ENCODE data around the gene KIAA0513.

Gene KIAA0513

GRCh38 chr16:85077576-85078125 is 50.1 kb downstream of the KIAA0513 start:
- H3K4me3 ChIP-seq (ENCODE audit: low read length) = no peak overlapping the region
- no peaks in the 10 kb centered on the region for H3K9me3 ChIP-seq (ENCODE audit: insufficient read depth, low read depth, low read length)
- H3K4me1 ChIP-seq (ENCODE audit: insufficient read depth, low read length) = peaks cover 29% of the 10 kb centered on the region
- H3K36me3 ChIP-seq (ENCODE audit: insufficient read depth, low read length) = no peaks in the 10 kb centered on the region
- H3K9ac ChIP-seq (ENCODE audit: low read depth, low read length) = no peak overlapping the region
- H3K27me3 ChIP-seq (ENCODE audit: insufficient read depth, low read length) = peaks cover 43% of the 10 kb centered on the region
- WGBS = 89% methylated on average over 16 of the region's 16 CpGs
- no peak overlapping the region for H3K27ac ChIP-seq (ENCODE audit: low read depth, low read length)

GRCh38 chr16:85078226-85078625 is 50.6 kb downstream of the KIAA0513 start:
- Histone ChIP-seq H3K27ac (ENCODE audit: low read depth, low read length) (no peak overlapping the region), H3K27me3 (ENCODE audit: insufficient read depth, low read length) (peaks cover 48% of the 10 kb centered on the region), H3K9ac (ENCODE audit: low read depth, low read length) (no peak overlapping the region), H3K4me1 (ENCODE audit: insufficient read depth, low read length) (peaks cover 33% of the 10 kb centered on the region), H3K4me3 (ENCODE audit: low read length) (no peak overlapping the region), H3K9me3 (ENCODE audit: insufficient read depth, low read depth, low read length) (no peaks in the 10 kb centered on the region), H3K36me3 (ENCODE audit: insufficient read depth, low read length) (no peaks in the 10 kb centered on the region)
- WGBS = 94% methylated on average over 10 of the region's 10 CpGs

DNA sequence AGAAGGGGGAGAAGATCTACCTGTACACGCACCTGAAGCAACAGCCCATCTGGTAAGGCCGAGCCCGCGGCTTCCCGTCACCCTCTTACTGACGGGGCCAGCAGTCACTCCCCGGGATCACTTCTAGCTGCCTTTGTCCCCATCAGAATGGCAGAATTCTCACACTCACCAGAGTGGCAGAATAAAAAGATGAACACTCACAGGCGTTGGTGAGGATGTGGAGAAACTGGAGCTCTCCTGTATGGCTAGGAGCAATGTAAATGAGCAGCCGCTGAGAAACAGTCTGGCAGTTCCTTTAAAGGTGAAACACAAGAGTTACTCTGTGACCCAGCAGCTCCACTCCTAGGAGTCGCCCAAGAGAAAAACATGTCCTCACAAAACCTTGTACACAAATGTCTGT is 51.4 kb downstream of the KIAA0513 start:
- WGBS = 96% methylated on average over 10 of the region's 10 CpGs
- no peaks in the 10 kb centered on the region for H3K36me3 ChIP-seq (ENCODE audit: insufficient read depth, low read length)
- peaks cover 38% of the 10 kb centered on the region for H3K4me1 ChIP-seq (ENCODE audit: insufficient read depth, low read length)
- H3K9ac ChIP-seq (ENCODE audit: low read depth, low read length) = no peak overlapping the region
- H3K4me3 ChIP-seq (ENCODE audit: low read length) = no peak overlapping the region
- H3K27me3 ChIP-seq (ENCODE audit: insufficient read depth, low read length) = peaks cover 52% of the 10 kb centered on the region
- no peak overlapping the region for H3K27ac ChIP-seq (ENCODE audit: low read depth, low read length)
- no peaks in the 10 kb centered on the region for H3K9me3 ChIP-seq (ENCODE audit: insufficient read depth, low read depth, low read length)

DNA sequence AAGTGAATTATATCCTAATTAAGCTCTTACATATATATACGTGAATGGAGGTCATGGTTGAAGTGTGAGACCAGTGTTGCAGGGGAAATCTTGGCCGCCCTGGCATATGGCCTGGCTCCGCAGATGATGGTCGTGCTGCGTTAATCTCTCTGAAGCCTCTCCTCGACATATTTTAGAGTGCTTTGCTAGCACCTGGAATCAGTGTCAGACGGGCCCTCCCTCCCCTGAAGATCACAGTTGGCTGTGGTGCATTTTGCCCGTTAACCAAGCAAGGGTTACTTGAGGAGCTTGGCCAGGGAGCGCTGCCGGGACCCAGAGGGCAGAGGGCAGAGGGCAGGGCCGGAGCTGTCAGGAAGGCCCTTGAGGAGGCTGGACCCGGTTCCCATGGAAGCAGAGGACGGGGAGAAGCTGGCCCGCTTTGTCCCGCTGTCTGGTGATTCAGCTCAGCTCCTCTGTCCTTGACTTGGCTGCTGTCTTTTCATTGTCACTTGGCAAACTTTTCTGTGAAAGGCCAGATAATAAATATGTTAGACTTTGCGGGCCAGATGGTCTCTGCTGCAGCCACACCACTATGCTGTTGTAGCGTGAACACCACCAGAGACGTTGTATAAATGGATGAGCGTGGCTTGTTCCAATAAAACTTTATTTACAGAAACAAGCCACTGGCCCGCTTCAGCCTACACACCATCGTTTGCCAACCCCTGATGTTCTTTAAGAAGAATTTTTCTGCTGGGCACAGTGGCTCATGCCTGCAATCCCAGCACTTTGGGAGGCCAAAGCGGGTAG is 52.4 kb downstream of the KIAA0513 start:
- Histone ChIP-seq H3K9me3 (ENCODE audit: insufficient read depth, low read depth, low read length) (no peaks in the 10 kb centered on the region), H3K9ac (ENCODE audit: low read depth, low read length) (no peak overlapping the region), H3K36me3 (ENCODE audit: insufficient read depth, low read length) (no peaks in the 10 kb centered on the region), H3K27me3 (ENCODE audit: insufficient read depth, low read length) (peaks cover 56% of the 10 kb centered on the region), H3K4me3 (ENCODE audit: low read length) (no peak overlapping the region), H3K27ac (ENCODE audit: low read depth, low read length) (no peak overlapping the region), H3K4me1 (ENCODE audit: insufficient read depth, low read length) (peaks cover 35% of the 10 kb centered on the region)
- WGBS = 92% methylated on average over 22 of the region's 22 CpGs

DNA sequence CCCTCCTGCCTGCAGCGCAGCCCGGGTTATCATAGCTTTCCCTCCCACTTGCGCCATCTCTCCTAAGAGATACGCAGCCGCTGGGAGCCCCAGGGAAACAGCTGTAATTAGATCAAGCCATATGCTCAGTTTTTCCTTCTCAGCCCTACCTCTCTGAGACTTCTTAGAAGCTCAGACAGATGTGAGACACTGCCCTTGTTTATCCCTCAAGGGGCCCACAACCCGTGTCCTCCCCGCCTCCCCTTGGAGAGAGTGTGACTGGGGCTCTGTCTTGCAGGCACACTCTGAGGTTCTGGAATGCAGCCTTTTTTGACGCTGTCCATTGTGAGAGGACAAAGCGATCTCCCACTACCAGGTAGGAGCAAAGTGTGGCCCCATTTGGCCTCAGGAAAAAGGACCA is 53.4 kb downstream of the KIAA0513 start:
- no peak overlapping the region for H3K4me3 ChIP-seq (ENCODE audit: low read length)
- peaks cover 60% of the 10 kb centered on the region for H3K27me3 ChIP-seq (ENCODE audit: insufficient read depth, low read length)
- H3K9ac ChIP-seq (ENCODE audit: low read depth, low read length) = peak overlapping the region; percentile 23; the same call in 1 of the 2 replicates
- H3K36me3 ChIP-seq (ENCODE audit: insufficient read depth, low read length) = no peaks in the 10 kb centered on the region
- 0 out of 2 replicates have a peak overlapping the region, but pooled peaks have one; percentile 16 for H3K27ac ChIP-seq (ENCODE audit: low read depth, low read length)
- H3K4me1 ChIP-seq (ENCODE audit: insufficient read depth, low read length) = peaks cover 29% of the 10 kb centered on the region
- no peaks in the 10 kb centered on the region for H3K9me3 ChIP-seq (ENCODE audit: insufficient read depth, low read depth, low read length)
- 68% methylated on average over 9 of the region's 9 CpGs for WGBS

- Histone ChIP-seq H3K36me3 (ENCODE audit: insufficient read depth, low read length) (no peaks in the 10 kb centered on the region), H3K27ac (ENCODE audit: low read depth, low read length) (no peak overlapping the region; the same call in 1 of the 2 replicates), H3K9ac (ENCODE audit: low read depth, low read length) (no peak overlapping the region), H3K4me3 (ENCODE audit: low read length) (peak overlapping the region; percentile 28; the same call in 1 of the 2 replicates), H3K27me3 (ENCODE audit: insufficient read depth, low read length) (peaks cover 59% of the 10 kb centered on the region), H3K4me1 (ENCODE audit: insufficient read depth, low read length) (peaks cover 29% of the 10 kb centered on the region), H3K9me3 (ENCODE audit: insufficient read depth, low read depth, low read length) (no peaks in the 10 kb centered on the region)
- 72% methylated on average over 15 of the region's 15 CpGs for WGBS
These were observed 54.2 kb downstream of the KIAA0513 start for GRCh38 chr16:85081765-85082164.

DNA sequence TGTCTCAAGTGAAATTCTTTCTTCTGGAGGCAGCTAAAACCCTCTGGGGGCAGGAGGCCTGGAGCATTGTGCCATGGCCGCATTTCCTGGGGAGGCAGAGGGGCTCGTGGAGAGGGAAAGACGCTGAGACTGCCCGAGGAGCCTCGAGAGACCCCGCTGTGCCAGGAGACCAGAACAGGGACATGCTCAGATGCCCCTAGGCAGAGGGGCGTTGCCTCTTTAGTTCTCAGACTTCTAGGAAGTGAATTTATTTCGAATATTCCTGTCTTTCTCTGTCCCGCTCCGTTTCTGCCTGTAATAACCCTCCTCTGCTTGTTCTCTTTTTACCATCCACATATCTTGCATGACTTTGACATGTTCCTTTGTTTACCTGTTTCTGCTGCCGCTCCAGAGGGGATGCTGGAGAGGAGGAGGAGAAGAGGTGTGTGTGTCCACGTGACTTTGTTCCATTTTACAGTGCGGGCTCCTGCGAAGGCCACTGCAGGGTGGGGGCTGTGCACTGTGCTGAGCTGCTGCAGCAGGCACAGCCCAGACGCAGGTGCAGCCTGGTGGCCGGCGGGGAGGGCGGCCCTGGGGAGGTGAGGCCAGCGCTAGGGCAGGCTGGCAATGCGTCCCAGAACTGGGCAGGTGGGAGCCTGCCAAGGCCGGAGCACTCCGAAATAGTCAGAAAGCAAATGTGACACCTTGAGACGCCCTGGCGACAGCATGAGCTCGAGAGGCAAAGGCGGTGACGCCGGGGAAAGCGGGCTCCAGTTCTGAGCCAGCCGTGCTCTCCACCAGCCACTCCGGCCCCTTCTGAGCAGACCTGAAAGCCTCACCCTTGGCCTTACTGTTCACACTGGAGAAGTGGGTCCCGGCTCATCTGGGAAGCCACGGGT is 54.8 kb downstream of the KIAA0513 start:
- Histone ChIP-seq H3K27me3 (ENCODE audit: insufficient read depth, low read length) (peaks cover 59% of the 10 kb centered on the region), H3K4me1 (ENCODE audit: insufficient read depth, low read length) (peaks cover 29% of the 10 kb centered on the region), H3K9me3 (ENCODE audit: insufficient read depth, low read depth, low read length) (no peaks in the 10 kb centered on the region), H3K4me3 (ENCODE audit: low read length) (peak overlapping the region; percentile 28), H3K27ac (ENCODE audit: low read depth, low read length) (peak overlapping the region; percentile 85; the same call in 1 of the 2 replicates), H3K9ac (ENCODE audit: low read depth, low read length) (peak overlapping the region; percentile 23; the same call in 1 of the 2 replicates), H3K36me3 (ENCODE audit: insufficient read depth, low read length) (no peaks in the 10 kb centered on the region)
- WGBS = 8% methylated on average over 33 of the region's 33 CpGs

DNA sequence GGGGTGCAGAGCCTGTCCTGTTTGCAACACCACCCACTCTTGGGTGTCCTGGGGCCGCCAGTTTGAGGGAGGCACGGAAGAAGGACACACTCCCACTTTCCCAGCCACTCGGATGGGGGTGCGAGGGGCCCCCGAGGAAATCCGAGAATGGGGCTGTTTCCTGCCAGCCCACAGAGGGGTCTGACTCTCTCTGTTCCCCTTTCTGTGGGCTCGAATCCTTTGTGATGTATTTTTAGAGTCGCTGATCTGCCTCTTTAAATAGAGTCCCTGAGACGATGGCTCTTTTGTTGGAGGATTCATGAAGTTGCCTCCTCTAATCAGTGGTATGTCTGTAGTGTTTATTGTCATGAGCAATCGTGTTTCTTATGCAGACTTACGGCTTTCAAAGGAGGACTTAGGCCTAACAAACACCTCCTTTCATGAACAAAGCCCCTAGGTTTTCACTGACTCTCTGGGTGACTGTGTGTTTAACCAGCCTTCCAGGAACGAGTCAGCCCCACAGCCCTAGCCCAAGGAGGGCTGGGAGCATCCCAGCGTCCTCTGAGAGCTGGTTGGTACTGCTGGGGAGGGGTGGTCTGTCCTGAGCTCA is 55.5 kb downstream of the KIAA0513 start:
- peak overlapping the region; percentile 28 for H3K4me3 ChIP-seq (ENCODE audit: low read length)
- peak overlapping the region; percentile 23; the same call in 1 of the 2 replicates for H3K9ac ChIP-seq (ENCODE audit: low read depth, low read length)
- H3K27me3 ChIP-seq (ENCODE audit: insufficient read depth, low read length) = peaks cover 58% of the 10 kb centered on the region
- H3K36me3 ChIP-seq (ENCODE audit: insufficient read depth, low read length) = no peaks in the 10 kb centered on the region
- no peaks in the 10 kb centered on the region for H3K9me3 ChIP-seq (ENCODE audit: insufficient read depth, low read depth, low read length)
- H3K27ac ChIP-seq (ENCODE audit: low read depth, low read length) = peak overlapping the region; percentile 85; the same call in 1 of the 2 replicates
- peaks cover 29% of the 10 kb centered on the region for H3K4me1 ChIP-seq (ENCODE audit: insufficient read depth, low read length)
- 4% methylated on average over 13 of the region's 13 CpGs for WGBS

- Histone ChIP-seq H3K4me1 (ENCODE audit: insufficient read depth, low read length) (peaks cover 29% of the 10 kb centered on the region), H3K9ac (ENCODE audit: low read depth, low read length) (no peak overlapping the region), H3K4me3 (ENCODE audit: low read length) (no peak overlapping the region), H3K27ac (ENCODE audit: low read depth, low read length) (no peak overlapping the region), H3K27me3 (ENCODE audit: insufficient read depth, low read length) (peaks cover 48% of the 10 kb centered on the region), H3K9me3 (ENCODE audit: insufficient read depth, low read depth, low read length) (no peaks in the 10 kb centered on the region), H3K36me3 (ENCODE audit: insufficient read depth, low read length) (no peaks in the 10 kb centered on the region)
- 93% methylated on average over 16 of the region's 16 CpGs for WGBS
These were observed 57.4 kb downstream of the KIAA0513 start for GRCh38 chr16:85084841-85085510.

DNA sequence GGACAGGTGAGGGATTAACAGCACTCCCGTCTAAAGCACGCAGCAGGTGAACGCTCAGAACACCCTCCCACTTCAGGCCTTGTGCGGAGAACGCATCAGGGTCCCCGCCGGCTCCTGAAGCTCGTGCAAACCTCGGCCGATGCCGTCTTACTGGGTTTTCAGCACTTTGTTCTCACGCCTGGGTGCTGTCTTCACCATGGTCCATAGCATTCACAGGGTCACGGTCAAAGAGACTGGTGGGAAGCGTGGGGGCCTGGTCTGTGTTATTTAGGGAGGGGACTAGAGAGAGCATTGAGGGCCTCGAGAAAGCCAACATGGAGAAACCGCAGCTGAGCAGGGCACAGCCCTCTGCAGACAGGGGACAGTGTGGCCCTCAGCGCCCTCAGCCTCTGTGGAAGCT is 58.1 kb downstream of the KIAA0513 start:
- Histone ChIP-seq H3K36me3 (ENCODE audit: insufficient read depth, low read length) (no peaks in the 10 kb centered on the region), H3K27me3 (ENCODE audit: insufficient read depth, low read length) (peaks cover 46% of the 10 kb centered on the region), H3K4me3 (ENCODE audit: low read length) (no peak overlapping the region), H3K27ac (ENCODE audit: low read depth, low read length) (no peak overlapping the region), H3K4me1 (ENCODE audit: insufficient read depth, low read length) (peaks cover 29% of the 10 kb centered on the region), H3K9me3 (ENCODE audit: insufficient read depth, low read depth, low read length) (no peaks in the 10 kb centered on the region), H3K9ac (ENCODE audit: low read depth, low read length) (no peak overlapping the region)
- WGBS = 94% methylated on average over 17 of the region's 17 CpGs
